ENCODE measurements around the gene DDX24.

Gene DDX24

GRCh38 chr14:94114589-94115057 lies 33.6 kb upstream of the DDX24 start:
- DNase-seq (ENCODE audit: low read depth) = no peak
- no peak overlapping the region for H3K4me3 ChIP-seq (ENCODE audit: low read depth, low read length)
- no peak for TF ChIP-seq CTCF (IDR thresholded peaks at IDR 0.05; ENCODE audit: insufficient read depth, low read depth, low read length, missing control alignments)

GRCh38 chr14:94113908-94114588 lies 33.0 kb upstream of the DDX24 start:
- no peak overlapping the region for H3K4me3 ChIP-seq (ENCODE audit: low read depth, low read length)
- TF ChIP-seq CTCF (IDR thresholded peaks at IDR 0.05; ENCODE audit: insufficient read depth, low read depth, low read length, missing control alignments) = no peak
- no peak for DNase-seq (ENCODE audit: low read depth)

GRCh38 chr14:94113490-94113889 lies 32.5 kb upstream of the DDX24 start:
- H3K4me3 ChIP-seq (ENCODE audit: low read depth, low read length) = no peak overlapping the region
- TF ChIP-seq CTCF (IDR thresholded peaks at IDR 0.05; ENCODE audit: insufficient read depth, low read depth, low read length, missing control alignments) = no peak
- DNase-seq (ENCODE audit: low read depth) = no peak

GRCh38 chr14:94113073-94113472 lies 32.1 kb upstream of the DDX24 start:
- no peak for DNase-seq (ENCODE audit: low read depth)
- no peak for TF ChIP-seq CTCF (IDR thresholded peaks at IDR 0.05; ENCODE audit: insufficient read depth, low read depth, low read length, missing control alignments)
- no peak overlapping the region for H3K4me3 ChIP-seq (ENCODE audit: low read depth, low read length)

- DNase-seq (ENCODE audit: low read depth) = no peak
- H3K4me3 ChIP-seq (ENCODE audit: low read depth, low read length) = no peak overlapping the region
- no peak for TF ChIP-seq CTCF (IDR thresholded peaks at IDR 0.05; ENCODE audit: insufficient read depth, low read depth, low read length, missing control alignments)
Measured at GRCh38 chr14:94112513-94113063, 31.6 kb upstream of the DDX24 start.

GRCh38 chr14:94111276-94112095 lies 30.5 kb upstream of the DDX24 start:
- no peak overlapping the region for H3K4me3 ChIP-seq (ENCODE audit: low read depth, low read length)

More at GRCh38 chr14:94111276-94112095, 30.5 kb upstream of the DDX24 start:
- TF ChIP-seq CTCF (IDR thresholded peaks at IDR 0.05; ENCODE audit: insufficient read depth, low read depth, low read length, missing control alignments) = no peak
- DNase-seq (ENCODE audit: low read depth) = no peak

Measured in GM12865 (cell line).